H1 (cell line): Measurements from ENCODE around the gene NEURL1. TPM values are rescaled to one million over a fixed set of nuclear protein-coding genes. Genes with fewer than 3 reads are reported as not detected.

Experiments used
- CTCF ChIA-PET: fragments of 300-600 bp; sonication (Branson Sonifier 250); formaldehyde crosslinking; loops from one replicate; lab custom pipeline; 2021; ENCODE audit not compliant: partially characterized antibody; lab: Charles Lee
- POLR2A ChIA-PET: fragments of 300-600 bp; sonication (Branson Sonifier 250); formaldehyde crosslinking; loops from one replicate; lab custom pipeline; 2021; ENCODE audit warnings: inconsistent platforms; ENCODE audit not compliant: partially characterized antibody; lab: Charles Lee
- DNase-seq, 2 experiments: peaks; one replicate each; pipeline versions ENCODE4 v3.0.0 to v3.0.0-alpha.2; 2010 to 2022; ENCODE audit warnings: low spot score in 2 of 2, low read depth in 1 of 2, mixed read lengths in 1 of 2
- FAIRE-seq: peaks from 2 replicates; lab custom pipeline; 2011; peaks lifted over from hg19 to GRCh38; lab: Jason Lieb, UNC
- H2AFZ ChIP-seq: 2 replicates; pipeline ENCODE4 v1.8.1; 2012; ENCODE audit warnings: low read length, inconsistent platforms
- H2AK5ac ChIP-seq: 2 replicates; pipeline ENCODE4 v1.6.1; 2013; ENCODE audit warnings: low read depth, low read length
- H2BK120ac ChIP-seq: replicated peaks from 2 replicates; pipeline ENCODE3; 2013; ENCODE audit warnings: low read depth, low read length, inconsistent platforms
- H2BK12ac ChIP-seq: 2 replicates; pipeline ENCODE4 v1.6.1; 2013; ENCODE audit warnings: low read depth, low read length
- H2BK15ac ChIP-seq: 2 replicates; pipeline ENCODE4 v1.6.1; 2013; ENCODE audit warnings: low read length
- H2BK20ac ChIP-seq: 2 replicates; pipeline ENCODE4 v1.6.1; 2013; ENCODE audit warnings: low read length
- H2BK5ac ChIP-seq: 2 replicates; pipeline ENCODE4 v1.6.1; 2013; ENCODE audit warnings: low read depth, low read length
- H3K14ac ChIP-seq: 2 replicates; pipeline ENCODE4 v1.6.1; 2013; ENCODE audit warnings: inconsistent platforms; ENCODE audit not compliant: insufficient read length
- H3K18ac ChIP-seq: 2 replicates; pipeline ENCODE4 v1.6.1; 2013; ENCODE audit warnings: low read length; ENCODE audit errors: extremely low read depth
- H3K23ac ChIP-seq: 2 replicates; pipeline ENCODE4 v1.6.1; 2013; ENCODE audit warnings: inconsistent platforms; ENCODE audit not compliant: insufficient read length
- H3K23me2 ChIP-seq: 2 replicates; pipeline ENCODE4 v1.6.1; 2013; ENCODE audit warnings: low read depth, low read length
- H3K27ac ChIP-seq: 2 replicates; pipeline ENCODE4 v1.6.1; 2011; ENCODE audit warnings: low read depth, low read length, inconsistent platforms
- H3K27me3 ChIP-seq, 4 experiments: replicated peaks in 1 of 4; 1 replicate in 1 of 4; 2 replicates in 3 of 4; pipeline versions ENCODE4 v1.6.1 to v1.8.1; 2011 to 2013; ENCODE audit warnings: low read length in 3 of 4, mild to moderate bottlenecking in 3 of 4, inconsistent platforms in 2 of 4, mixed read lengths in 2 of 4, moderate library complexity in 1 of 4; ENCODE audit not compliant: control insufficient read depth in 3 of 4, insufficient read depth in 3 of 4; ENCODE audit errors: extremely low read depth in 1 of 4
- H3K36me3 ChIP-seq, 4 experiments: 2 replicates each; pipeline versions ENCODE4 v1.6.1 to v1.8.1; 2011 to 2013; ENCODE audit warnings: mild to moderate bottlenecking in 4 of 4, low read length in 3 of 4, moderate library complexity in 2 of 4, control low read depth in 1 of 4, inconsistent platforms in 1 of 4; ENCODE audit not compliant: insufficient read depth in 4 of 4, control insufficient read depth in 2 of 4
- H3K4ac ChIP-seq: replicated peaks from 2 replicates; pipeline ENCODE3; 2013; ENCODE audit warnings: low read length, low read depth, mixed read lengths, inconsistent platforms; ENCODE audit not compliant: insufficient read length
- H3K4me1 ChIP-seq, 4 experiments: replicated peaks in 1 of 4; 1 replicate in 1 of 4; 2 replicates in 3 of 4; pipeline versions ENCODE4 v1.6.1 to v1.8.1; 2011 to 2013; ENCODE audit warnings: low read length in 3 of 4, inconsistent platforms in 2 of 4, mixed read lengths in 1 of 4; ENCODE audit not compliant: insufficient read depth in 4 of 4, control insufficient read depth in 3 of 4
- H3K4me2 ChIP-seq, 2 experiments: 2 replicates each; pipeline versions ENCODE4 v1.6.1 to v1.8.1; 2011 to 2013; ENCODE audit warnings: low read depth in 2 of 2, low read length in 2 of 2, control low read depth in 1 of 2, inconsistent platforms in 1 of 2, mild to moderate bottlenecking in 1 of 2; ENCODE audit not compliant: insufficient read depth in 1 of 2
- H3K4me3 ChIP-seq, 4 experiments: fragments of 200-600, 300-600 bp in 1 of 4; sonication (generic), shearing (Covaris generic), sonication (Bioruptor Twin) in 1 of 4; 2 replicates each; pipeline versions ENCODE4 v1.5.1 to v1.8.1; 2011 to 2016; ENCODE audit warnings: low read length in 4 of 4, low read depth in 3 of 4, control low read depth in 2 of 4, inconsistent platforms in 2 of 4, mild to moderate bottlenecking in 2 of 4, mixed read lengths in 1 of 4, moderate library complexity in 1 of 4; ENCODE audit not compliant: insufficient read depth in 2 of 4; ENCODE audit errors: extremely low read depth in 1 of 4
- H3K56ac ChIP-seq: replicated peaks from 2 replicates; pipeline ENCODE3; 2013; ENCODE audit warnings: low read depth, mild to moderate bottlenecking, mixed read lengths, low read length, inconsistent platforms; ENCODE audit not compliant: insufficient read length
- H3K79me1 ChIP-seq: 2 replicates; pipeline ENCODE4 v1.6.1; 2013; ENCODE audit warnings: low read depth, low read length, control low read depth
- H3K79me2 ChIP-seq, 2 experiments: 2 replicates each; pipeline versions ENCODE4 v1.6.1 to v1.8.1; 2012 to 2013; ENCODE audit warnings: low read length in 2 of 2, mild to moderate bottlenecking in 2 of 2, inconsistent platforms in 1 of 2; ENCODE audit not compliant: insufficient read depth in 2 of 2, control insufficient read depth in 1 of 2
- H3K9ac ChIP-seq, 4 experiments: replicated peaks in 1 of 4; 1 replicate in 1 of 4; 2 replicates in 3 of 4; pipeline versions ENCODE4 v1.6.1 to v1.8.1; 2011 to 2013; ENCODE audit warnings: low read depth in 3 of 4, low read length in 3 of 4, control low read depth in 2 of 4, mild to moderate bottlenecking in 2 of 4, moderate library complexity in 2 of 4, inconsistent platforms in 1 of 4; ENCODE audit errors: extremely low read depth in 1 of 4
- H3K9me3 ChIP-seq, 2 experiments: 2 replicates each; pipeline versions ENCODE4 v1.6.1 to v1.8.1; 2012 to 2013; ENCODE audit warnings: mild to moderate bottlenecking in 2 of 2, moderate library complexity in 2 of 2, control low read depth in 1 of 2, inconsistent platforms in 1 of 2, low read depth in 1 of 2, low read length in 1 of 2, mixed read lengths in 1 of 2; ENCODE audit not compliant: insufficient read depth in 2 of 2
- H4K20me1 ChIP-seq, 2 experiments: replicated peaks in 1 of 2; 2 replicates each; pipeline versions ENCODE3 to v1.8.1; 2011 to 2013; ENCODE audit warnings: inconsistent platforms in 2 of 2, low read length in 2 of 2, mild to moderate bottlenecking in 1 of 2; ENCODE audit not compliant: insufficient read depth in 2 of 2, control insufficient read depth in 1 of 2
- H4K5ac ChIP-seq: 2 replicates; pipeline ENCODE4 v1.6.1; 2013; ENCODE audit warnings: low read length, low read depth, mixed read lengths, inconsistent platforms; ENCODE audit not compliant: insufficient read length
- H4K8ac ChIP-seq: 2 replicates; pipeline ENCODE4 v1.8.0; 2013; ENCODE audit warnings: mild to moderate bottlenecking, moderate library complexity, low read length, inconsistent platforms; ENCODE audit not compliant: insufficient read depth; ENCODE audit errors: extremely low read depth
- H4K91ac ChIP-seq: replicated peaks from 2 replicates; pipeline ENCODE3; 2013; ENCODE audit warnings: low read length, mixed read lengths, inconsistent platforms; ENCODE audit not compliant: insufficient read length
- CBX8 ChIP-seq: fragments of 300-800, 300-1000 bp; sonication (generic); IDR thresholded peaks from 2 replicates; pipeline ENCODE4 v1.7.1; 2016; ENCODE audit warnings: low read depth, low read length, borderline replicate concordance
- FOSL1 ChIP-seq: IDR thresholded peaks from 2 replicates; pipeline ENCODE4 v1.6.1; 2011; ENCODE audit warnings: mild to moderate bottlenecking, low read depth, low read length, moderate library complexity; ENCODE audit not compliant: insufficient read depth
- KDM5A ChIP-seq: fragments of 200-600 bp; IDR thresholded peaks from 2 replicates; pipeline ENCODE4 v1.7.1; 2012; ENCODE audit warnings: mild to moderate bottlenecking, low read length, inconsistent platforms, mixed read lengths
- PHF8 ChIP-seq: fragments of 200-600 bp; sonication (generic); conservative IDR thresholded peaks from 2 replicates; pipeline ENCODE4 v1.7.1; 2012; ENCODE audit warnings: low read depth, mild to moderate bottlenecking, inconsistent platforms, low read length, moderate library complexity
- SIN3A ChIP-seq, 2 experiments: IDR thresholded peaks in 1 of 2; conservative IDR thresholded peaks in 1 of 2; 2 replicates each; pipeline ENCODE4 v1.6.1; 2011 to 2012; ENCODE audit warnings: low read length in 2 of 2, improper control_type of control experiment in 1 of 2, low read depth in 1 of 2, mild to moderate bottlenecking in 1 of 2
- SIRT6 ChIP-seq: IDR thresholded peaks from one replicate; pipeline ENCODE4 v1.7.1; 2012; ENCODE audit warnings: low read length, inconsistent platforms
- SIX5 ChIP-seq: IDR thresholded peaks from 2 replicates; pipeline ENCODE4 v1.6.1; 2011; ENCODE audit warnings: mild to moderate bottlenecking, low read depth, low read length
- SP1 ChIP-seq: IDR thresholded peaks from 2 replicates; pipeline ENCODE4 v1.6.1; 2011; ENCODE audit warnings: low read depth, low read length
- TAF1 ChIP-seq: IDR thresholded peaks from 2 replicates; pipeline ENCODE4 v1.6.1; 2011; ENCODE audit warnings: mild to moderate bottlenecking, low read depth, low read length
- WGBS, 2 experiments: shearing (Covaris generic) in 1 of 2; methylation state at CpG; one replicate each; pipeline versions ENCODE4 v1.1.6 to v1.1.7; 2013 to 2015; ENCODE audit warnings: low lambda C conversion rate in 2 of 2, mixed read lengths in 2 of 2, inconsistent platforms in 1 of 2, low coverage in 1 of 2, missing lambda C conversion rate in 1 of 2; ENCODE audit not compliant: insufficient replicate concordance in 2 of 2, insufficient coverage in 1 of 2, insufficient read length in 1 of 2; ENCODE audit errors: extremely low coverage in 1 of 2, missing lambda C conversion rate in 1 of 2; 5-methylcytosine and 5-hydroxymethylcytosine counted together
- polyA plus RNA-seq, 7 experiments: library from polyadenylated mRNA; depleted of rRNA in 3 of 7; stranded (reverse) in 5 of 7; unstranded in 2 of 7; fragments of >200 nt in 5 of 7; fragments of 200-250 nt in 2 of 7; gene quantifications; 1 replicate in 5 of 7; 2 replicates in 1 of 7; 4 replicates in 1 of 7; pipeline versions ENCODE4 v1.2.1 to v1.2.3, GENCODE V29; 2011 to 2013; ENCODE audit warnings: missing spikeins in 2 of 7, mixed read lengths in 2 of 7
- total RNA-seq: library from RNA; stranded (reverse); fragmentation: NEBNext Ultra II Directional; extraction: Animal tissue kit (Norgen Biotek cat#: 25700); gene quantifications from 2 replicates; pipeline ENCODE4 v1.2.1, GENCODE V29; 2021
- TF ChIP-seq, protein P1 (sequence below): IDR thresholded peaks from 2 replicates; pipeline ENCODE4 v1.6.1; 2012; ENCODE audit warnings: low read length, inconsistent platforms

The NEURL1 gene
- total and polyA plus RNA-seq, 2 of the 8 experiments (the other 6 are each of a cell fraction or from before 2014, with no cell fraction given) = 0.54 to 0.58 TPM

DNA sequence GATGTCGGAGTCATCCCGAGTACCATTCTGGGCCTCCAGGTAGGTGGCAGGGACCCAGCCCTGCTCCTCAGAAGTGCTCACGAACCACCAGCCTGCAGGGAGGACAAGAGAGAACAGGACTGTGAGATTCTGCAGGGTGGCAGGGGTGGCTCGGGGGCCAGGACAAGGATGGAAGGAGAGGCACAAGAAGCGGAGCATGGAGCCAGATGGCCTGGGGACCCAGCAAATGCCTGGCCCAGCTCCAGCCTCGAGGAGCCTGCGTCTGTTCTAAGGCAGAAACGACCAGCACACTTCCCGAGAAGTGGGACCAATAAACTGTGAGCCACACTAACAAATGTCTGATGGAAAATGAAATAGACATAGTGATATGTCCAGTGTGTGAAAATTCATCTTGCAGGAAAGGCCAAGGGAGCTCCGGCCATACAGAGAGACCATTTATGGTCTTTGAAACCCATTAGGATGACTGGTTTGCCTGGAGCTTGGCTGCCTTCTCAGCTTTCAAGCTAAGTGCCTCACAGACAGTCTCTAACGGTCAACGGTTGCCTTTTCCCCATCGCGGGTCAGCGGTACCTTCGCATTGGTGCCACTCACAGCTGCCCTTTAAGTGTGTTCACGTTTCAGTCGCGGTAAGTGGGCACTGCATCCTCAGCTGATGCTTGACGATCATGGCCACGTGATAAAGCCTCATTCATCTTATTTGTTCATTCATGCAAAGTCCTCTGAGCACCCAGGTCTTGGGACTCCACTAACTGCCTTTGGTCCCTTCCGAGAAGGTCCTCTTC is 133.8 kb downstream of the NEURL1 start:
- H2BK12ac ChIP-seq = no peak overlapping the region; the same call in 1 of the 2 replicates
- H2BK5ac ChIP-seq = no peak overlapping the region
- H3K36me3 ChIP-seq = no peaks in the 10 kb centered on the region
- POLR2A ChIA-PET = interaction anchor here (0.8 to 3.3 kb wide), 5 partner anchors 8 to 34 kb away, joined by 3 to 8 read pairs (median 5); no protein-coding TSS in a partner anchor
- H3K23ac ChIP-seq = no peak overlapping the region
- no peaks in the 10 kb centered on the region for H3K23me2 ChIP-seq
- H2BK120ac ChIP-seq = no peak overlapping the region
- no peak overlapping the region for H3K4ac ChIP-seq
- no peak overlapping the region for H3K56ac ChIP-seq
- no peak overlapping the region for H2AFZ ChIP-seq
- H2BK20ac ChIP-seq = no peak overlapping the region
- CTCF ChIA-PET = interaction anchor here (0.7 to 2.3 kb wide), 15 partner anchors 12 to 231 kb away, joined by 3 to 8 read pairs (median 4); no protein-coding TSS in a partner anchor
- no peaks in the 10 kb centered on the region for H3K9me3 ChIP-seq
- 94% methylated on average over 20 of the region's 22 CpGs; no CpG with 5 or more reads in 1 of the 2 experiments for WGBS, 2 experiments
- H3K79me1 ChIP-seq = no peaks in the 10 kb centered on the region
- no peak overlapping the region for H4K5ac ChIP-seq
- H3K4me3 ChIP-seq = no peak overlapping the region
- no peak for FAIRE-seq
- no peak overlapping the region for H2BK15ac ChIP-seq
- no peak overlapping the region for H2AK5ac ChIP-seq
- no peak overlapping the region for H3K27ac ChIP-seq
- H4K91ac ChIP-seq = no peak overlapping the region
- H3K79me2 ChIP-seq = no peaks in the 10 kb centered on the region
- no peak for DNase-seq
- H3K14ac ChIP-seq = no peak overlapping the region
- H3K27me3 ChIP-seq = no peaks in the 10 kb centered on the region
- H3K18ac ChIP-seq = no peak overlapping the region; the same call in 1 of the 2 replicates
- H4K8ac ChIP-seq = no peak overlapping the region
- H4K20me1 ChIP-seq = no peaks in the 10 kb centered on the region
- no peak overlapping the region for H3K4me2 ChIP-seq
- H3K9ac ChIP-seq = no peak overlapping the region; a peak in 1 of 7 replicates
- no peaks in the 10 kb centered on the region for H3K4me1 ChIP-seq
- TF ChIP-seq SIX5 (no peak), CBX8 (no peak), FOSL1 (no peak), KDM5A (no peak), PHF8 (no peak), SIN3A (conservative IDR thresholded peaks at IDR 0.05 in 1 of 2, IDR thresholded peaks at IDR 0.05 in 1 of 2; ENCODE audit: low read depth in 1 of 2, low read length in 2 of 2) (no peak), SP1 (no peak), SIRT6 (no peak), TAF1 (no peak)
- TF ChIP-seq, protein P1, sequence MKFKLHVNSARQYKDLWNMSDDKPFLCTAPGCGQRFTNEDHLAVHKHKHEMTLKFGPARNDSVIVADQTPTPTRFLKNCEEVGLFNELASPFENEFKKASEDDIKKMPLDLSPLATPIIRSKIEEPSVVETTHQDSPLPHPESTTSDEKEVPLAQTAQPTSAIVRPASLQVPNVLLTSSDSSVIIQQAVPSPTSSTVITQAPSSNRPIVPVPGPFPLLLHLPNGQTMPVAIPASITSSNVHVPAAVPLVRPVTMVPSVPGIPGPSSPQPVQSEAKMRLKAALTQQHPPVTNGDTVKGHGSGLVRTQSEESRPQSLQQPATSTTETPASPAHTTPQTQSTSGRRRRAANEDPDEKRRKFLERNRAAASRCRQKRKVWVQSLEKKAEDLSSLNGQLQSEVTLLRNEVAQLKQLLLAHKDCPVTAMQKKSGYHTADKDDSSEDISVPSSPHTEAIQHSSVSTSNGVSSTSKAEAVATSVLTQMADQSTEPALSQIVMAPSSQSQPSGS = no peak
